Endodermal cell (in vitro differentiated cells): Measurements from ENCODE around the gene GP2. TPM values are rescaled to one million over a fixed set of nuclear protein-coding genes. Genes with fewer than 3 reads are reported as not detected.

Experiments
- DNase-seq: peaks from one replicate; pipeline ENCODE4 v3.0.0-alpha.2; 2017
- H3K27ac ChIP-seq: 2 replicates; pipeline ENCODE4 v1.5.1; 2013; ENCODE audit warnings: mild to moderate bottlenecking, low read depth, low read length, moderate library complexity
- H3K27me3 ChIP-seq: 2 replicates; pipeline ENCODE4 v1.6.1; 2013; ENCODE audit warnings: mild to moderate bottlenecking, low read length, moderate library complexity; ENCODE audit not compliant: insufficient read depth, control insufficient read depth, poor library complexity, severe bottlenecking
- H3K36me3 ChIP-seq: 2 replicates; pipeline ENCODE4 v1.7.0; 2013; ENCODE audit warnings: mild to moderate bottlenecking, low read length, moderate library complexity; ENCODE audit not compliant: control insufficient read depth, insufficient read depth
- H3K4me1 ChIP-seq: one replicate; pipeline ENCODE4 v1.7.0; 2013; ENCODE audit warnings: low read length; ENCODE audit not compliant: control insufficient read depth, insufficient read depth
- H3K4me3 ChIP-seq: 2 replicates; pipeline ENCODE4 v1.5.1; 2013; ENCODE audit warnings: mild to moderate bottlenecking, low read length, moderate library complexity
- H3K9ac ChIP-seq: 2 replicates; pipeline ENCODE4 v1.6.1; 2013; ENCODE audit warnings: mild to moderate bottlenecking, low read length, moderate library complexity; ENCODE audit not compliant: poor library complexity, severe bottlenecking; ENCODE audit errors: extremely low read depth
- H3K9me3 ChIP-seq: 2 replicates; pipeline ENCODE4 v1.6.1; 2013; ENCODE audit warnings: mild to moderate bottlenecking, low read length, moderate library complexity; ENCODE audit not compliant: control insufficient read depth
- H3K27ac Mint-ChIP-seq: 2 replicates; pipeline ENCODE4 v1.8.0; 2020; ENCODE audit warnings: mixed read lengths
- H3K27me3 Mint-ChIP-seq: 2 replicates; pipeline ENCODE4 v1.8.0; 2021; ENCODE audit warnings: mild to moderate bottlenecking, mixed read lengths; ENCODE audit not compliant: insufficient read depth
- H3K36me3 Mint-ChIP-seq: 2 replicates; pipeline ENCODE4 v1.8.0; 2020; ENCODE audit warnings: low read depth, mixed read lengths
- H3K4me1 Mint-ChIP-seq: 2 replicates; pipeline ENCODE4 v1.8.0; 2020; ENCODE audit warnings: mixed read lengths
- H3K4me3 Mint-ChIP-seq: 2 replicates; pipeline ENCODE4 v1.8.0; 2020; ENCODE audit warnings: mild to moderate bottlenecking, moderate library complexity, mixed read lengths
- H3K9me3 Mint-ChIP-seq: 2 replicates; pipeline ENCODE4 v1.8.0; 2020; ENCODE audit warnings: mild to moderate bottlenecking, mixed read lengths
- WGBS, 2 experiments: methylation state at CpG; one replicate each; pipeline versions ENCODE4 v1.1.5 to v1.1.7; 2013; ENCODE audit warnings: missing lambda C conversion rate in 2 of 2, mixed read lengths in 1 of 2; ENCODE audit not compliant: insufficient coverage in 1 of 2, insufficient read length in 1 of 2; 5-methylcytosine and 5-hydroxymethylcytosine counted together
- total RNA-seq, 2 donors: library from RNA; stranded (reverse); fragmentation: NEBNext Ultra II Directional in 1 of 2; extraction: Animal tissue kit (Norgen Biotek cat#: 25700) in 1 of 2; gene quantifications; 2 replicates in 1 of 2; 3 replicates in 1 of 2; pipeline ENCODE4 v1.2.1, GENCODE V29; 2021
- TF ChIP-seq, protein P1 (sequence below): fragments of 200-600 bp; sonication (generic); conservative IDR thresholded peaks from 2 replicates; pipeline ENCODE4 v1.5.0; 2021; ENCODE audit warnings: antibody characterized with exemption, mild to moderate bottlenecking

GP2 gene
- total RNA-seq, 2 donors from 2014 or later, result not detected

DNA sequence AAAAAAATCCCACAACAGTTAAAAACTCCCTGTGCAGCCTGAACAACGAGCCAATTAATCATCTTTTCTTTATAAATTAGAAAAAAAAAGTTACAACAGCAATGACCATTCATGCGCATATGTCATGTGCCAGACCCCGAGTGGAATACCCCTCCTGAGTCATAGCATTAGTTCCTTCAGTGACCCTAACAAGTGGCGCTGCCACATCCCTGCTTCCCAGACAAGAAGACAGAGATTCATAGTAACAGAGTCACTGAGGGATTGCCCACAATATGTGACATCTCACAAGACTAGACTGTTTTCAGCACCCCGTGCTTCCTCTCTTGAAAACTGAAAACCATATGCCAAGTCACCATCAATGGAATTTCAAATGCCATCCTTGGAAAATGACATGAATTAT, 17.3 kb upstream of the GP2 start:
- Mint-ChIP-seq H3K36me3 (no peaks in the 10 kb centered on the region), H3K27me3 (peaks cover 6% of the 10 kb centered on the region), H3K4me1 (no peaks in the 10 kb centered on the region), H3K27ac (no peak overlapping the region), H3K9me3 (no peaks in the 10 kb centered on the region), H3K4me3 (no peak overlapping the region)
- WGBS, 2 experiments, result 92% methylated on average over 4 to 5 of the region's 5 CpGs
- no peaks in the 10 kb centered on the region for H3K36me3 ChIP-seq
- no peak for DNase-seq
- no peaks in the 10 kb centered on the region for H3K27me3 ChIP-seq
- no peak overlapping the region for H3K4me3 ChIP-seq
- H3K4me1 ChIP-seq, result no peaks in the 10 kb centered on the region
- no peak overlapping the region for H3K9ac ChIP-seq
- H3K27ac ChIP-seq, result no peak overlapping the region
- no peaks in the 10 kb centered on the region for H3K9me3 ChIP-seq
- TF ChIP-seq, protein P1, sequence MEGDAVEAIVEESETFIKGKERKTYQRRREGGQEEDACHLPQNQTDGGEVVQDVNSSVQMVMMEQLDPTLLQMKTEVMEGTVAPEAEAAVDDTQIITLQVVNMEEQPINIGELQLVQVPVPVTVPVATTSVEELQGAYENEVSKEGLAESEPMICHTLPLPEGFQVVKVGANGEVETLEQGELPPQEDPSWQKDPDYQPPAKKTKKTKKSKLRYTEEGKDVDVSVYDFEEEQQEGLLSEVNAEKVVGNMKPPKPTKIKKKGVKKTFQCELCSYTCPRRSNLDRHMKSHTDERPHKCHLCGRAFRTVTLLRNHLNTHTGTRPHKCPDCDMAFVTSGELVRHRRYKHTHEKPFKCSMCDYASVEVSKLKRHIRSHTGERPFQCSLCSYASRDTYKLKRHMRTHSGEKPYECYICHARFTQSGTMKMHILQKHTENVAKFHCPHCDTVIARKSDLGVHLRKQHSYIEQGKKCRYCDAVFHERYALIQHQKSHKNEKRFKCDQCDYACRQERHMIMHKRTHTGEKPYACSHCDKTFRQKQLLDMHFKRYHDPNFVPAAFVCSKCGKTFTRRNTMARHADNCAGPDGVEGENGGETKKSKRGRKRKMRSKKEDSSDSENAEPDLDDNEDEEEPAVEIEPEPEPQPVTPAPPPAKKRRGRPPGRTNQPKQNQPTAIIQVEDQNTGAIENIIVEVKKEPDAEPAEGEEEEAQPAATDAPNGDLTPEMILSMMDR, result no peak

GRCh38 chr16:20339744-20340143, 12.4 kb upstream of the GP2 start:
- Mint-ChIP-seq H3K36me3 (no peaks in the 10 kb centered on the region), H3K4me1 (no peaks in the 10 kb centered on the region), H3K27ac (no peak overlapping the region), H3K27me3 (no peaks in the 10 kb centered on the region), H3K4me3 (no peak overlapping the region), H3K9me3 (no peaks in the 10 kb centered on the region)
- Histone ChIP-seq H3K27me3 (no peaks in the 10 kb centered on the region), H3K4me3 (no peak overlapping the region), H3K9ac (no peak overlapping the region), H3K9me3 (no peaks in the 10 kb centered on the region), H3K27ac (no peak overlapping the region), H3K36me3 (no peaks in the 10 kb centered on the region), H3K4me1 (no peaks in the 10 kb centered on the region)
- TF ChIP-seq, protein P1, result no peak
- no peak for DNase-seq
- WGBS, 2 experiments, result 82 to 89% methylated on average over 3 of the region's 3 CpGs

DNA sequence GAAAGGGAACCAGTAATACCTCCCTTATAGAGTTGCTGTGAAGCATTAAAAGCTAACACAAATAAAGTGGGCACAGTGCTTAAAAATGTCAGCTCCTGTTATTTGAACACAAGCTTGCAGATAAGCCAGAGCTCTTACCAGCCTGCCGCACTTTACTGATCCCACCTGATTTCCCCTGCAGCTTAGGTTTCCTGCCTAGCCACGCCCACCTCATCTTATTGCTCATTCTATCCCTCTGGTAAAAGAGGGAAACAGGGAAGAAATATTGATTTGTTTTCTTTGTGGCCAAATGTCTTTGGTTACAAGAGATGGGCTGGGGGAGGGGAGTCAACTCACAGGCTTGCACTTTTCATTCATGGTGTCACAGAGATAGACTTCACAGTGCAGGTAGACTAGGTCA, 9.6 kb upstream of the GP2 start:
- Histone ChIP-seq H3K4me3 (no peak overlapping the region), H3K27me3 (no peaks in the 10 kb centered on the region), H3K9me3 (no peaks in the 10 kb centered on the region), H3K4me1 (no peaks in the 10 kb centered on the region), H3K9ac (no peak overlapping the region), H3K36me3 (no peaks in the 10 kb centered on the region), H3K27ac (no peak overlapping the region)
- no peaks in the 10 kb centered on the region for H3K9me3 Mint-ChIP-seq
- TF ChIP-seq, protein P1, result no peak
- no peaks in the 10 kb centered on the region for H3K27me3 Mint-ChIP-seq
- no peaks in the 10 kb centered on the region for H3K4me1 Mint-ChIP-seq
- no peaks in the 10 kb centered on the region for H3K36me3 Mint-ChIP-seq
- DNase-seq, result no peak
- H3K27ac Mint-ChIP-seq, result no peak overlapping the region
- 96% methylated on average over 2 of the region's 2 CpGs; no CpG with 5 or more reads in 1 of the 2 experiments for WGBS, 2 experiments
- H3K4me3 Mint-ChIP-seq, result no peak overlapping the region
